ENCODE data around the gene TPPP. TPM values are rescaled to one million over a fixed set of nuclear protein-coding genes. Genes with fewer than 3 reads are reported as not detected.

The TPPP gene
- total and polyA plus RNA-seq, 12 donors, result 0.39 to 9.1 (median 2.0) TPM

DNA sequence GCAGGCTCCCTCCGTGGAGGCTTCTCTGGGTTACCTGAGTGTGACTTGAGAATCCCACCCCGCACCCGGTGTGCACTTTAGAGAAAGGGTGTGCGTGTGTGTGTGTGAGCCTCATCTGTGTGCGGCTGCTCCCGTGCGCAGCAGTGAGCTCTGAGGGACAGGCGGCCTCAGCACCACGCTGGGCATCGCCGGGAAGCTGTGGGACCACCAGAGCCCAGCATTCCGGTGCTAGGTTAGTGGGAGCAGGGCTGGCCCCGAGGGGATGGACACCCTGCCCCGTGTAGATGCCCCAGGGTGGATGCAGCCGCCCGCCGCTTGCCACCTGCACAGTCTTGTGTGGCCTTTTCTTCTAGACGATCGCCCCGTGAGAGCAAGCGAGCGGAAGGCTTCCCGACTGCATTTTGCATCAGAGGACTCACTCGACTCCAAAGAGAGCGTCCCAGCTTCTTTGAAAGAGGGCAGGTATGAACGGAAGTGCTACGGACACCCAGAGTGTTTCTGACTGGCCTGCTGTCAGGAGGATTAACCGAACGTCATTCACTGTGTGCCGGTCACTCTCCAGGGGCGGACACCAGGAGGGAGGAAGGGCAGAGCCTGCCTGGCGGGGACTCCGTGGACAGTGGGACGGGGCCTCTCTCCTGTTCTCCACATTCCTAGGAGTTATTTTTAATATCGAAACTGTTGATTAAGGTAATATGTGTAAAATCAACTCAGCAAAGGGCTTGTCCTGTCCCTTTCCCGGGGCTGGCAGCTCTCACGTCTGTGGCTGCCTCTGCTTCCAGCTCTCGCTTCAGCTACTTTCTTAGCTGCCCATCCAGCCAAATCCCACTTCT, 68.8 kb downstream of the TPPP start:
- Histone ChIP-seq H3K27ac (no peak overlapping the region), H3K27me3 (no peaks in the 10 kb centered on the region), H3K4me1 (replicated peaks in 1 of 2) (no peaks in the 10 kb centered on the region), H3K4me3 (no peak overlapping the region), H3K36me3 (replicated peaks in 1 of 2) (peaks cover 0 to 13% of the 10 kb centered on the region in 2 donors), H3K9me3 (replicated peaks in 1 of 3) (no peaks in the 10 kb centered on the region)
- DNase-seq, result no peak
- intact Hi-C loops (cut with DNase I), result no loop called here
- TF ChIP-seq POLR2A (IDR thresholded peaks at IDR 0.05), result no peak
- TF ChIP-seq, protein P1, sequence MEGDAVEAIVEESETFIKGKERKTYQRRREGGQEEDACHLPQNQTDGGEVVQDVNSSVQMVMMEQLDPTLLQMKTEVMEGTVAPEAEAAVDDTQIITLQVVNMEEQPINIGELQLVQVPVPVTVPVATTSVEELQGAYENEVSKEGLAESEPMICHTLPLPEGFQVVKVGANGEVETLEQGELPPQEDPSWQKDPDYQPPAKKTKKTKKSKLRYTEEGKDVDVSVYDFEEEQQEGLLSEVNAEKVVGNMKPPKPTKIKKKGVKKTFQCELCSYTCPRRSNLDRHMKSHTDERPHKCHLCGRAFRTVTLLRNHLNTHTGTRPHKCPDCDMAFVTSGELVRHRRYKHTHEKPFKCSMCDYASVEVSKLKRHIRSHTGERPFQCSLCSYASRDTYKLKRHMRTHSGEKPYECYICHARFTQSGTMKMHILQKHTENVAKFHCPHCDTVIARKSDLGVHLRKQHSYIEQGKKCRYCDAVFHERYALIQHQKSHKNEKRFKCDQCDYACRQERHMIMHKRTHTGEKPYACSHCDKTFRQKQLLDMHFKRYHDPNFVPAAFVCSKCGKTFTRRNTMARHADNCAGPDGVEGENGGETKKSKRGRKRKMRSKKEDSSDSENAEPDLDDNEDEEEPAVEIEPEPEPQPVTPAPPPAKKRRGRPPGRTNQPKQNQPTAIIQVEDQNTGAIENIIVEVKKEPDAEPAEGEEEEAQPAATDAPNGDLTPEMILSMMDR (IDR thresholded peaks at IDR 0.05), result no peak
- WGBS, 4 donors, result 94 to 97% (median 95%) methylated on average over 29 to 38 of the region's 38 CpGs

DNA sequence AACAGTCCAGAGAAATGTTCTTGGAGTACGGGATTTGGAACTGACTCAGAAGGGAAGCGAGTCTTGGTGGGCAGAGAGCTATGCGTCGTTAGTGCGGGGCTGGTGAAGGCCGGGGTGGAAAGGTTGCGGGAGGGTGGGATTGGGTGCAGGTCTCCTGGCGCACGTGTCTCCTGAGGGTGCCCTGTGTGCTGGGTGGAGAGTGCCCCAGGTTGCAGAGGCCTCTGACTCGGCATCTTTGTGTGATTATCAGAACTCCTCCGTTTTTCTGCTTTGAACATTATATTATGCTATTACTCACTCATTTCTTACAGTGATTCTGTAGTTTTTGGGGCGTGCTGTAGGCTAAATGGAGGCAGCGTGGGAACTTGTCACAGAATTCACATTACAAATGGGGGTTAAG, 69.6 kb downstream of the TPPP start:
- no peak overlapping the region for H3K4me3 ChIP-seq
- no peaks in the 10 kb centered on the region for H3K27me3 ChIP-seq
- H3K9me3 ChIP-seq (replicated peaks in 1 of 3), result no peaks in the 10 kb centered on the region
- H3K36me3 ChIP-seq (replicated peaks in 1 of 2), result peaks cover 0 to 15% of the 10 kb centered on the region in 2 donors
- TF ChIP-seq, protein P1 (IDR thresholded peaks at IDR 0.05), result no peak
- TF ChIP-seq POLR2A (IDR thresholded peaks at IDR 0.05), result no peak
- no peak overlapping the region for H3K27ac ChIP-seq
- intact Hi-C loops (cut with DNase I), result no loop called here
- WGBS, 4 donors, result 89 to 97% (median 93%) methylated on average over 12 to 13 of the region's 13 CpGs
- H3K4me1 ChIP-seq (replicated peaks in 1 of 2), result no peaks in the 10 kb centered on the region
- no peak for DNase-seq

DNA sequence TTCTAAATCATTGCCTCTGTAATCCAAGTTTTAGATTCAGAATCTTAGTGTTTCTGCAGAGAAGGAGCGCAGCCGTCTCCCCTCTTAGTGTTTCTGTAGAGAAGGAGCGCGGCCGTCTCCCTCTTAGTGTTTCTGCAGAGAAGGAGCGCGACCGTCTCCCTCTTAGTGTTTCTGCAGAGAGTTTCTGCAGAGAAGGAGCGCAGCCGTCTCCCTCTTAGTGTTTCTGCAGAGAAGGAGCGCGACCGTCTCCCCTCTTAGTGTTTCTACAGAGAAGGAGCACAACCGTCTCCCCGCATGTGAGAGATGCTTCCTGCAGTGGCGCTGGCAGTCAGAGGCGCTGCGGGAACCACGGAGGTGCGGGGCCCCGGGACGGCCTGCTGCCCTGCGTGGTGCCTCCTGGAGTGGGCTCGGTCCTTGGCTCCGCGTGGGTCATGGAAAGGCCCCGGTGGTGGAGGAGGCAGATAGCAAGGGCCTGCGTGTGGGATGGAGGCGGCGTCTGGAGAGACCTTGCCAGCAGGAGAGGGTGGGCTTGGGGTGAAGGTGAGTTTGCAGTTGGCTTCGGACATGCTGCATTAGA, 70.1 kb downstream of the TPPP start:
- H3K4me1 ChIP-seq (replicated peaks in 1 of 2), result no peaks in the 10 kb centered on the region
- H3K27ac ChIP-seq, result no peak overlapping the region
- no peak for DNase-seq
- intact Hi-C loops (cut with DNase I), result no loop called here
- 95 to 97% (median 96%) methylated on average over 30 to 31 of the region's 31 CpGs for WGBS, 4 donors
- H3K27me3 ChIP-seq, result no peaks in the 10 kb centered on the region
- no peaks in the 10 kb centered on the region for H3K9me3 ChIP-seq (replicated peaks in 1 of 3)
- H3K4me3 ChIP-seq, result no peak overlapping the region
- TF ChIP-seq, protein P1 (IDR thresholded peaks at IDR 0.05), result no peak
- no peak for TF ChIP-seq POLR2A (IDR thresholded peaks at IDR 0.05)
- H3K36me3 ChIP-seq (replicated peaks in 1 of 2), result peaks cover 0 to 15% of the 10 kb centered on the region in 2 donors

DNA sequence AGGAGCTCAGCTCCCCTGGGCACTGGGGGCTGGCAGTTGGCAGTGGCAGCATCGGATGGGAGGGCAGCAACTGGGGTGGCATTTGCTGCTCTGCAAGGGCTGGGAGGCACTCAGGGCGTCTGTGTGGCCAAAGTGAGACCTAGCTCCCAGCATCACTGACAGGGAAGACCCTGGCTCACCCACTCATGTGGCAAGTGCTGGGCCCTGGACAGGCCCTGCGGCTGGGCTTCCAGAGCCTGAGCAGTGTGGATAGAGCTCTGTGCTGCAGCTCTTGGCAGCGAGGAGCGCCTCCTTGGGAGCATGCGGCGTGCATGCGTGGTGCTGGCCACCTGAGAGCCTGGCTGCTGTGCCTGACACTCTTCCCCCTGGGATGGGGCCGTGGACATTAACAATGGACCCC, 70.8 kb downstream of the TPPP start:
- no peak overlapping the region for H3K4me3 ChIP-seq
- no peak for TF ChIP-seq POLR2A (IDR thresholded peaks at IDR 0.05)
- TF ChIP-seq, protein P1 (IDR thresholded peaks at IDR 0.05), result no peak
- no peaks in the 10 kb centered on the region for H3K27me3 ChIP-seq
- H3K27ac ChIP-seq, result no peak overlapping the region
- no peaks in the 10 kb centered on the region for H3K9me3 ChIP-seq (replicated peaks in 1 of 3)
- H3K4me1 ChIP-seq (replicated peaks in 1 of 2), result no peaks in the 10 kb centered on the region
- H3K36me3 ChIP-seq (replicated peaks in 1 of 2), result peaks cover 0 to 15% of the 10 kb centered on the region in 2 donors
- intact Hi-C loops (cut with DNase I), result no loop called here
- DNase-seq, result no peak
- WGBS, 4 donors, result 87 to 98% (median 94%) methylated on average over 9 of the region's 9 CpGs
